ENCODE data around the gene LRG1. TPM values are rescaled to one million over a fixed set of nuclear protein-coding genes. Genes with fewer than 3 reads are reported as not detected.

The LRG1 gene
- polyA plus RNA-seq, 1 donor (not counting 4 experiments of a cell fraction or from before 2014, with no cell fraction given): 1.2 TPM

- Histone ChIP-seq H3K9ac (ENCODE audit: control insufficient read depth, extremely low read depth, insufficient read depth, low read length) (no peak overlapping the region), H3K27me3 (ENCODE audit: control insufficient read depth, extremely low read depth, insufficient read depth, low read length) (no peaks in the 10 kb centered on the region), H2AFZ (ENCODE audit: control insufficient read depth, low read length) (no peak overlapping the region), H3K4me1 (ENCODE audit: control insufficient read depth, extremely low read depth, insufficient read depth, low read length) (peaks cover 7% of the 10 kb centered on the region), H3K4me2 (ENCODE audit: control insufficient read depth, extremely low read depth, insufficient read depth, low read depth, low read length) (no peak overlapping the region), H3K9me3 (ENCODE audit: control insufficient read depth, low read depth, low read length) (no peaks in the 10 kb centered on the region), H3K27ac (ENCODE audit: control insufficient read depth, insufficient read depth, low read length) (no peak overlapping the region), H4K20me1 (ENCODE audit: control insufficient read depth, extremely low read depth, insufficient read depth, low read length) (no peaks in the 10 kb centered on the region), H3K36me3 (ENCODE audit: control insufficient read depth in 2 of 2, extremely low read depth in 1 of 2, insufficient read depth in 2 of 2, low read length in 2 of 2) (no peaks in the 10 kb centered on the region), H3K9me1 (ENCODE audit: control insufficient read depth, extremely low read depth, insufficient read depth, low read length) (no peaks in the 10 kb centered on the region), H3K79me2 (ENCODE audit: control insufficient read depth, insufficient read depth, low read length) (no peaks in the 10 kb centered on the region), H3K4me3 (ENCODE audit: control insufficient read depth in 2 of 3, extremely low read depth in 1 of 3, insufficient read depth in 2 of 3, low read depth in 1 of 3, low read length in 3 of 3) (no peak overlapping the region)
- FAIRE-seq (no peak), DNase-seq (ENCODE audit: low read depth, low spot score) (no peak)
- dilution Hi-C loops (cut with MboI; ENCODE audit: extremely low pct_ligation_motif_present, low sequenced_read_pairs): no loop called here
- no peak for TF ChIP-seq EZH2 (IDR thresholded peaks at IDR 0.05; ENCODE audit: low read length)
- no peak for TF ChIP-seq CTCF (optimal IDR thresholded peaks at IDR 0.05 in 1 of 3, IDR thresholded peaks at IDR 0.05 in 1 of 3, conservative IDR thresholded peaks at IDR 0.05 in 1 of 3; ENCODE audit: extremely low read depth in 1 of 3, insufficient read depth in 2 of 3, low read length in 3 of 3)
These were observed 1.4 kb upstream of the LRG1 start for GRCh38 chr19:4541114-4541805.

GRCh38 chr19:4539169-4539692, 605 bp downstream of the LRG1 start:
- no peak overlapping the region for H3K9ac ChIP-seq (ENCODE audit: control insufficient read depth, extremely low read depth, insufficient read depth, low read length)
- H3K27ac ChIP-seq (ENCODE audit: control insufficient read depth, insufficient read depth, low read length): no peak overlapping the region
- peaks cover 7% of the 10 kb centered on the region for H3K4me1 ChIP-seq (ENCODE audit: control insufficient read depth, extremely low read depth, insufficient read depth, low read length)
- H3K36me3 ChIP-seq (ENCODE audit: control insufficient read depth in 2 of 2, extremely low read depth in 1 of 2, insufficient read depth in 2 of 2, low read length in 2 of 2): no peaks in the 10 kb centered on the region
- FAIRE-seq (no peak), DNase-seq (ENCODE audit: low read depth, low spot score) (no peak)
- no peaks in the 10 kb centered on the region for H3K79me2 ChIP-seq (ENCODE audit: control insufficient read depth, insufficient read depth, low read length)
- H2AFZ ChIP-seq (ENCODE audit: control insufficient read depth, low read length): no peak overlapping the region
- H4K20me1 ChIP-seq (ENCODE audit: control insufficient read depth, extremely low read depth, insufficient read depth, low read length): no peaks in the 10 kb centered on the region
- no peaks in the 10 kb centered on the region for H3K27me3 ChIP-seq (ENCODE audit: control insufficient read depth, extremely low read depth, insufficient read depth, low read length)
- H3K9me3 ChIP-seq (ENCODE audit: control insufficient read depth, low read depth, low read length): no peaks in the 10 kb centered on the region
- no peak overlapping the region for H3K4me3 ChIP-seq (ENCODE audit: control insufficient read depth in 2 of 3, extremely low read depth in 1 of 3, insufficient read depth in 2 of 3, low read depth in 1 of 3, low read length in 3 of 3)
- no peak for TF ChIP-seq EZH2 (IDR thresholded peaks at IDR 0.05; ENCODE audit: low read length)
- TF ChIP-seq CTCF (optimal IDR thresholded peaks at IDR 0.05 in 1 of 3, IDR thresholded peaks at IDR 0.05 in 1 of 3, conservative IDR thresholded peaks at IDR 0.05 in 1 of 3; ENCODE audit: extremely low read depth in 1 of 3, insufficient read depth in 2 of 3, low read length in 3 of 3): no peak
- no peak overlapping the region for H3K4me2 ChIP-seq (ENCODE audit: control insufficient read depth, extremely low read depth, insufficient read depth, low read depth, low read length)
- no peaks in the 10 kb centered on the region for H3K9me1 ChIP-seq (ENCODE audit: control insufficient read depth, extremely low read depth, insufficient read depth, low read length)
- dilution Hi-C loops (cut with MboI; ENCODE audit: extremely low pct_ligation_motif_present, low sequenced_read_pairs): no loop called here
